ENCODE results near the gene TBRG1.

The TBRG1 gene, protein sequence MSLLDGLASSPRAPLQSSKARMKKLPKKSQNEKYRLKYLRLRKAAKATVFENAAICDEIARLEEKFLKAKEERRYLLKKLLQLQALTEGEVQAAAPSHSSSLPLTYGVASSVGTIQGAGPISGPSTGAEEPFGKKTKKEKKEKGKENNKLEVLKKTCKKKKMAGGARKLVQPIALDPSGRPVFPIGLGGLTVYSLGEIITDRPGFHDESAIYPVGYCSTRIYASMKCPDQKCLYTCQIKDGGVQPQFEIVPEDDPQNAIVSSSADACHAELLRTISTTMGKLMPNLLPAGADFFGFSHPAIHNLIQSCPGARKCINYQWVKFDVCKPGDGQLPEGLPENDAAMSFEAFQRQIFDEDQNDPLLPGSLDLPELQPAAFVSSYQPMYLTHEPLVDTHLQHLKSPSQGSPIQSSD

DNA sequence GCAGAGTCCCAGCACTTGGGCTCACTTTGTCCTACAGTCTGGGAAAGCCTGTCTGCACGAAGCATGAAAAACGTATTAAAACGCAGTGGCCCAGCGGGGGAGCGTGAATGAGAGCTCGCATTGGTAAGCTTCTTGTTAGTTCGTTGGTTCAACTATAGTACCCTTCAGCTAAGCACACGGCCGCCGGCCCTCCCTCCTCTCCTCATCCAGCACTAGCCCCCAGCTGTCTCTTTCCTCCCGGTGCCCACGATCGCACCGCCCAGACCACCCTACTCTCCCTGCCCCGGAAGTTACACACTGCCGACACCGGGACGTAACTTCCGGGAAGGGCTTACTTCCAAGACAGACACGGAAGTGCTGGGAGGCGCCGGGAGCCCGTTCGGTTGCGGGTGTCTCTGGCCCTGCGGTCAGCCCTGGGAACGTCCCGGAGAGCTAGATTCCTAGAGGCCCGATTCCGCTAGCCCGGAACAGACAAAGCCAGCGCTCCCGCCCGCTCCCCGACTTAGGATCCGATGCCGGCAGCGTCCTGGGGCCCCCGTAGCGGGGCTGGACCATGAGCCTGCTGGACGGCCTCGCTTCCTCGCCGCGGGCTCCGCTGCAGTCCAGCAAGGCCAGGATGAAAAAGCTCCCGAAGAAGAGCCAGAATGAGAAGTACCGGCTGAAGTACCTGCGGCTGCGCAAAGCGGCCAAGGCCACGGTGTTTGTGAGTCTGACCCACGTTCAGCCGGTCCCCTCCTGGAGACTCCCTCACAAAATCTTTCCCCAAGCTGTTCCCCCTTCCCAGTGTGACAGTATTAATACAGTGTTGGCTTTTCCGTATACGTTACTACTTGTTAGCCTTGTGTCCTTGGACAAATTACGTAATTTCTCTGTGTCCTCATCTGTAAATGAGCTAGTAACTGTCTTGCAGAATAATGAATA, at the start of gene TBRG1:
Gene TBRG1 (plus strand): TSS at position 334 of the 921 bp plus-strand sequence. CDS start 220 bp downstream, at position 554.
- H3K36me3 ChIP-seq (ENCODE audit: control insufficient read depth, insufficient read depth, low read length, severe bottlenecking), result peaks cover 30% of the 10 kb centered on the region
- H3K9me3 ChIP-seq (ENCODE audit: control insufficient read depth, low read length), result no peaks in the 10 kb centered on the region
- H3K9ac ChIP-seq (ENCODE audit: low read length), result peak within 1 kb of the TSS; percentile 98
- DNase-seq (ENCODE audit: low read depth), result peak; percentile 96
- peak within 1 kb of the TSS; percentile 99 for H3K4me3 ChIP-seq (ENCODE audit: low read length)
- H3K27me3 ChIP-seq (replicated peaks; ENCODE audit: control insufficient read depth, insufficient read depth, low read length), result no peaks in the 10 kb centered on the region
- H3K4me1 ChIP-seq (ENCODE audit: control insufficient read depth, insufficient read depth, low read length), result peaks cover 24% of the 10 kb centered on the region

DNA sequence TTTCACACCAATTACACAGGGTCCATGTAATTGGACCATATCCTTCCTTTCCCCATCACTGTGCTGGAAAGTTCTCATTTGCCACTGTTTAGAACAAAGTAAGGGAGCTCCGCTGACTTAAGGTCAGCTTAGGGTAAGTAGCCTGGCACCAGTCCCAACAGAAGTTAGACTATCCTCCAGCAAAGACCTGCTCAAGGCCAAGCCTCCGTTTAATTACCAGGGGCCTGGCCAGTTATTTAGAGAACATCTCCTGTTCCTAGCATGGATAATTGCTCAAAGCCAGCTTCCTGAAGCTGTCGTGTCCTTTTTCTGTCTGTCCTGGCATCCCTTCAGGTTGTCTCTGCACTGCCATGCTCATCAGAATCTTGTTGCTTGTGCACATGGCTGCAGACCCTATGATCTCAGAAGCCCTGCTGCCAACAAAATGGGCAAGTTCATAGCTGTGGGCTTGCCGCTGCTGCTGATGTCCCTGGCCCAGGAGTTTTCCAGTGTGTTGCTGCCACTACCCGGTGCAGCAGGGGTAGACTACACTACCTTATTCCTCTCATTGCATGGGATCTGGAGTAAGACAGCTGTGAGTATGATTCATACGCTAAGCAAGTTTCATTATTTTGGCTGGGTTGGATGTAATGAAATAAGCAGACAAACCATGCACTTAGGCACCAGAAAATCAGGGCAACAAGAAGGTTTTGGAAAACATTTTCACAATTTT, 44.8 kb upstream of the TBRG1 start:
- Histone ChIP-seq H3K9me3 (ENCODE audit: control insufficient read depth, low read length) (peaks cover 9% of the 10 kb centered on the region), H3K4me1 (ENCODE audit: control insufficient read depth, insufficient read depth, low read length) (no peaks in the 10 kb centered on the region), H3K4me3 (ENCODE audit: low read length) (no peak overlapping the region), H3K36me3 (ENCODE audit: control insufficient read depth, insufficient read depth, low read length, severe bottlenecking) (no peaks in the 10 kb centered on the region), H3K27me3 (replicated peaks; ENCODE audit: control insufficient read depth, insufficient read depth, low read length) (no peaks in the 10 kb centered on the region), H3K9ac (ENCODE audit: low read length) (no peak overlapping the region)
- DNase-seq (ENCODE audit: low read depth), result no peak

DNA sequence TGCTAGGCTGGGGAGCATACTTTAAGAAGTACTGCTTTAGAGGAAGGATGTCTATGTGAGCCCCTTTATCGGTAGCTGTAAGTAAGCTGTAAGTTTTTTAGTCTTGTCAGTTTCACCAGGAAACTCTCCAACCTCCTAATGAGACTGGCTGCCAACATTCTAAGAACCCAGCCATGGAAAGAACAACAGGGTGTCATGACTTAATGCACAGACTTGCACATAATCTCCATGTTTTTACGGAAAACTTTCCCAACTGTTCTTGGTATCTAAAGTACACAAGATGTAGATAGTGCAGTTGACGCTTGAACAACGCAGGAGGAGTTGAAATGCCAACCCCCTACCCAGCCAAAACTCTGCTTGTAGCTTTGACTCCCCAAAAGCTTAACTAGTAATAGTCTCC, 43.9 kb upstream of the TBRG1 start:
- Histone ChIP-seq H3K9ac (ENCODE audit: low read length) (no peak overlapping the region), H3K36me3 (ENCODE audit: control insufficient read depth, insufficient read depth, low read length, severe bottlenecking) (no peaks in the 10 kb centered on the region), H3K27me3 (replicated peaks; ENCODE audit: control insufficient read depth, insufficient read depth, low read length) (no peaks in the 10 kb centered on the region), H3K4me1 (ENCODE audit: control insufficient read depth, insufficient read depth, low read length) (no peaks in the 10 kb centered on the region), H3K9me3 (ENCODE audit: control insufficient read depth, low read length) (peaks cover 8% of the 10 kb centered on the region), H3K4me3 (ENCODE audit: low read length) (no peak overlapping the region)
- DNase-seq (ENCODE audit: low read depth), result no peak

DNA sequence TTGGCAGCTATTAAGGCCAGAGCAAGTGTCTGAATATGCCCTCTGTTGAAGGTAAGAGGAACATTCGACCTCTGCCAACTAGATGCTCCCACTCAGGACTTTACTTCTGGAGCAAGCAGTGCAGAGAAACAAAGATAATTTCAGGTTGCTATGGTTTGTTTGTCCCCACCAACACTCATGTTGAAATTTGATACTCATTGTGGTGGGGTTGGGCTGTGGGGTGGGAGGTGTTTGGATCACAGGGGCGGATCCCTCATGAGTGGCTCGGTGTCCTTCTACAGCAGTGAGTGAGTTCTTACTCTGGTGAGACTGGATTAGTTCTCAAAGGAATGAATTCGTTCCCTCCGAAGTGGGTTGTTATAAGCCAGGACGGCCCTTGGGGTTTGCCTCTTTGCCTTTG, 40.8 kb upstream of the TBRG1 start:
- Histone ChIP-seq H3K4me1 (ENCODE audit: control insufficient read depth, insufficient read depth, low read length) (no peaks in the 10 kb centered on the region), H3K27me3 (replicated peaks; ENCODE audit: control insufficient read depth, insufficient read depth, low read length) (no peaks in the 10 kb centered on the region), H3K4me3 (ENCODE audit: low read length) (no peak overlapping the region), H3K9me3 (ENCODE audit: control insufficient read depth, low read length) (no peaks in the 10 kb centered on the region), H3K9ac (ENCODE audit: low read length) (no peak overlapping the region), H3K36me3 (ENCODE audit: control insufficient read depth, insufficient read depth, low read length, severe bottlenecking) (no peaks in the 10 kb centered on the region)
- DNase-seq (ENCODE audit: low read depth), result no peak

DNA sequence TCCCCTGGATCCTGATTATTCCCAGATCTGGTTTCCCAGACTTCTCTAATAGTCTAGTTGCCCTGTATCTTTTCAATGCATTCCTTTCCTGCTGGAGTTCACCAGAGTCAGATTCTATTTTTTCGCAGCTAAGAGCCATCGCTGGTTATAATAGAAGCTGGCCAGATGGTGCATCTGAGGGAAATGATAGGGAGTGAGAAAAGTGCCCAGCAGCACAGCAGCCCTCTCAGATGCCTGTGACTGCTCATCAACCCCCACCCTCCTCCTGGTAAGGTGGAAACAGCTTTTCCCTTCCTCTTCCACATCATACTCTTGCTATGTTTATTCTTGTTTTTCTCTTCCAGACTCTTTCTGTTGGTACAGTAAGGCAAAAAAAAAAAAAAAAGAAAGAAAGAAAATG, 40.1 kb upstream of the TBRG1 start:
- Histone ChIP-seq H3K4me1 (ENCODE audit: control insufficient read depth, insufficient read depth, low read length) (no peaks in the 10 kb centered on the region), H3K36me3 (ENCODE audit: control insufficient read depth, insufficient read depth, low read length, severe bottlenecking) (no peaks in the 10 kb centered on the region), H3K9ac (ENCODE audit: low read length) (no peak overlapping the region), H3K27me3 (replicated peaks; ENCODE audit: control insufficient read depth, insufficient read depth, low read length) (no peaks in the 10 kb centered on the region), H3K9me3 (ENCODE audit: control insufficient read depth, low read length) (no peaks in the 10 kb centered on the region), H3K4me3 (ENCODE audit: low read length) (no peak overlapping the region)
- no peak for DNase-seq (ENCODE audit: low read depth)

DNA sequence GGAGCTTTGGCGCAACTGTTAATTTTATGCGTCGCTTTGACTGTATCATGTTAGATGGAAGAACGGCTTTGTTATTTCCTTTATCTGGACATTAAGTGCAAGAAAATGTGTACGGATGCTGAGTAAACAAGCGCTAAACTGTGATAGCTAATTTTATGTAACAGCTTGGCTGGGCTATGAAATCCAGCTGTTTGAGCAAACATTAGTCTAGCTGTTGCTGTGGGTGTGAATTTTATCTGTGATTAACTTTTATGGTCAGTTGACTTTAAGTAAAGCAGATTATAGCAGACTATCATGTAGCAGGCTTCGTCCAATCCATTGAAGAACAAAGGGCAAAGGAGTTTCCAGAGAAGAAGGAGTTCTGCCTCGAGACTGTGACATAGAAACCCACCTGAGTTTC, 38.9 kb upstream of the TBRG1 start:
- Histone ChIP-seq H3K36me3 (ENCODE audit: control insufficient read depth, insufficient read depth, low read length, severe bottlenecking) (no peaks in the 10 kb centered on the region), H3K9me3 (ENCODE audit: control insufficient read depth, low read length) (no peaks in the 10 kb centered on the region), H3K4me1 (ENCODE audit: control insufficient read depth, insufficient read depth, low read length) (no peaks in the 10 kb centered on the region)

DNA sequence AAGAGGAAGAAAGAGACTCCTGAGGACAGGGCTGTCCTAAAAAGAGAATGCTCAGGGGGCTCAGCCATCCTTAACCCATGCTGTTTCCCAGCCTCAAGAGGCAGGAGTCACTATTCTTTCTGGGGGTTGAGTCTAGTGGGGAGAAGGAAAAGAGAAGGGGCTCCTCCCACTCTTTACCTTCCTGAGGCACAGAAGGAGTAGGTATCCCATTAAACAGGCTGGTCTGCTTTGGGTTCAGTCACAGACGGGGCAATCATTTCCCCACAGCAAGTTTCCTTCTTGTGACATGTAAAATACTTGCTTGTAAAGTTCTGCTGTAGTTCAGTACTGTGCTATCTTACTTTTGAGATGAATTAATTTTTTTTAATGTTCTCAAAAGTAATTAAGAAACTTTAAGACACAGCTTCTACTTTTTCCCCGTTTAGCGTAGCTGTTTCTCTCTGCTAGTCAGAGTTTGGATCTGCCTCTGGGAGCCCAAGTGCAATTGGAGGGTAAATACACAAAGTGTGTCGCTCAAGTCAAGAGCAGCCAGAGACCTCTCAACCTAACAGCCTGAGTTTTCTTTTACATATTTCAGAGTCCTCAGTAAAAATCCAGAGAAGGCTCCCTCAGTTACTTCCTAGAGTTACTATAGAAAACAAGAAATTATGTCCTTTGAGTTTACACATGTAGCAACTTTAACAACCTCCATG, 37.8 kb upstream of the TBRG1 start:
- no peak for DNase-seq (ENCODE audit: low read depth)
- Histone ChIP-seq H3K36me3 (ENCODE audit: control insufficient read depth, insufficient read depth, low read length, severe bottlenecking) (no peaks in the 10 kb centered on the region), H3K27me3 (replicated peaks; ENCODE audit: control insufficient read depth, insufficient read depth, low read length) (no peaks in the 10 kb centered on the region), H3K4me1 (ENCODE audit: control insufficient read depth, insufficient read depth, low read length) (no peaks in the 10 kb centered on the region), H3K9me3 (ENCODE audit: control insufficient read depth, low read length) (no peaks in the 10 kb centered on the region), H3K9ac (ENCODE audit: low read length) (no peak overlapping the region), H3K4me3 (ENCODE audit: low read length) (no peak overlapping the region)

More for the DNA sequence above, 38.9 kb upstream of the TBRG1 start:
- Histone ChIP-seq H3K4me3 (ENCODE audit: low read length) (no peak overlapping the region), H3K27me3 (replicated peaks; ENCODE audit: control insufficient read depth, insufficient read depth, low read length) (no peaks in the 10 kb centered on the region), H3K9ac (ENCODE audit: low read length) (no peak overlapping the region)
- DNase-seq (ENCODE audit: low read depth), result no peak

DNA sequence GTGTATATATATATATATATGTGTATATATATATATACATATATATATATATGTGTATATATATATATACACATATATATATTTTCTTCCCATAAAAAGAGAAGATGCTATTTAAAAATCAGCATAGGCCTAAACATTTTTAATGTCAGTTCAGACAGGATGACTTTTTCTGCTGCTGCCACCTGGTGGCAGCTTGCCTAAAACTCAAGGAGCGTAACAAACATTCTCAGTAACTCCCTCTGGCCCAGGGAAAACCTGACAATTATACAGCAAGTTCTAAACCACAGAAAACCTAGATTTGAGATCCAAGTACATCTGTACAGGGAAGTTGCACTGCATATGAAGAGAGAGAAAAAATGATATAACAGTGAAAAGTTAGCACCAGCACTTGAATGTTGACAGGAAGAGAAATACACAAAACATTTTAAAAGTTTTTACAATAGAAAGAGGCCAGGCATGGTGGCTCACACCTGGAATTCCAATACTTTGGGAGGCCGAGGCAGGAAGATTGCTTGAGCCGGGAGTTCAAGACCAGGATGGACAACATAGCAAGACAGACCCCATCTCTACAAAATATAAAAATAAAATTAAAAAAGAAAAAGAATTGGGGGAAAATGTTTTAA, 36.3 kb upstream of the TBRG1 start:
- Histone ChIP-seq H3K4me1 (ENCODE audit: control insufficient read depth, insufficient read depth, low read length) (no peaks in the 10 kb centered on the region), H3K36me3 (ENCODE audit: control insufficient read depth, insufficient read depth, low read length, severe bottlenecking) (no peaks in the 10 kb centered on the region), H3K4me3 (ENCODE audit: low read length) (no peak overlapping the region), H3K9me3 (ENCODE audit: control insufficient read depth, low read length) (no peaks in the 10 kb centered on the region), H3K9ac (ENCODE audit: low read length) (no peak overlapping the region), H3K27me3 (replicated peaks; ENCODE audit: control insufficient read depth, insufficient read depth, low read length) (peaks cover 5% of the 10 kb centered on the region)
- peak; percentile 85 for DNase-seq (ENCODE audit: low read depth)

DNA sequence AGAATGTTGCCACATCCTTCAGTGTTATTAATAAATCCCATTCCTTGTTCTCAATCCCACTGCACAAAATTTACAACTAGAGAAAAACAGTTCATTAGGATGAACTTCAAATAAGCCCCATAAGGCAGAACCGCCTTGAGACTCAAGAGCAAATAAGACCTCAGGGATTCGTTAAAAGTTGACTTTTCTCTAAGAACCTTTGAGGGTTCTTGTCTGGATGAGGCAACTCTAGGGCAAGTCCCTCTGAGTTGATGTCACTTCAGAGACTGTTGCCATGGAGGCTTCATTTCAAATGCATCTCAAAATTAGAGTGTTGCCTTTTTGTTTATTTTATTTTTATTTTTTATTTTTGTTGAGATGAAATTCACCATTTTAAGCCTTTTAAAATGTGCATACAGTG, 31.2 kb upstream of the TBRG1 start:
- Histone ChIP-seq H3K27me3 (replicated peaks; ENCODE audit: control insufficient read depth, insufficient read depth, low read length) (peaks cover 5% of the 10 kb centered on the region), H3K9me3 (ENCODE audit: control insufficient read depth, low read length) (no peaks in the 10 kb centered on the region), H3K4me1 (ENCODE audit: control insufficient read depth, insufficient read depth, low read length) (no peaks in the 10 kb centered on the region), H3K36me3 (ENCODE audit: control insufficient read depth, insufficient read depth, low read length, severe bottlenecking) (no peaks in the 10 kb centered on the region), H3K4me3 (ENCODE audit: low read length) (no peak overlapping the region), H3K9ac (ENCODE audit: low read length) (no peak overlapping the region)
- DNase-seq (ENCODE audit: low read depth), result no peak

DNA sequence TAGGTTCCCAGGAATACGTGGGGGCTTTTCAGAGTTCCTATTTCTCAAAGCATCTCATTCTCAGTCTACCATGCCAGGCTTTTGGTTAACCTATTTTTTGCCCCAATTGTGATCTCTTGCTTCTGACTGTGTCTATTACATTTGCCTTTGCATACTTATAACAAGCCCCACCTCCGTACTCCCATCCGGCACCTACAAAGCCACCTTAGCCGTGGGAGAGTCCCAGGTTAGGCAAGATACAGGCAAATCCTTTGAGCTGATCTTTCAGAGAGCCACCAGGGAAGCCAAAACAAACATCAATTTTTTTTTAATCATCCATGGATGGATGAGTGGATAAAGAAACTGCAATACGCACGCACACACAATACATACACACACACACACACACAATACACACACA, 30.0 kb upstream of the TBRG1 start:
- no peak overlapping the region for H3K4me3 ChIP-seq (ENCODE audit: low read length)
- H3K36me3 ChIP-seq (ENCODE audit: control insufficient read depth, insufficient read depth, low read length, severe bottlenecking), result no peaks in the 10 kb centered on the region
- no peak for DNase-seq (ENCODE audit: low read depth)
- H3K27me3 ChIP-seq (replicated peaks; ENCODE audit: control insufficient read depth, insufficient read depth, low read length), result peaks cover 5% of the 10 kb centered on the region
- H3K4me1 ChIP-seq (ENCODE audit: control insufficient read depth, insufficient read depth, low read length), result no peaks in the 10 kb centered on the region
- H3K9ac ChIP-seq (ENCODE audit: low read length), result no peak overlapping the region
- no peaks in the 10 kb centered on the region for H3K9me3 ChIP-seq (ENCODE audit: control insufficient read depth, low read length)

All from adipocyte (in vitro differentiated cells).